ENCODE data around the gene PPP1R13L.

DNA sequence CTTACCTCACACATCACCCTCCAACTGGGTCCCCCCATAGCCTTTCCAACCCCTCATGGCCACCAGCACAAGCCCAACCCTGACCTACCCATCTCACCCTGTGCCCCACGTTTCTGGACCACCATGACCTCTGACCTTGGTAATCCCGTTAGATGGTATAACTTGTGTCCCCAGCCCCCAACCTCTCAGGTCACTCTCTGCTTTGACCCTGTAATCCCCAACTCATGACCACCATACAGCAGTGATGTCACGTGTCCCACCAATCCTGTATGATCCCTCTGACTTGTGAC, 55.8 kb downstream of the PPP1R13L start:
- TF ChIP-seq, protein P1, sequence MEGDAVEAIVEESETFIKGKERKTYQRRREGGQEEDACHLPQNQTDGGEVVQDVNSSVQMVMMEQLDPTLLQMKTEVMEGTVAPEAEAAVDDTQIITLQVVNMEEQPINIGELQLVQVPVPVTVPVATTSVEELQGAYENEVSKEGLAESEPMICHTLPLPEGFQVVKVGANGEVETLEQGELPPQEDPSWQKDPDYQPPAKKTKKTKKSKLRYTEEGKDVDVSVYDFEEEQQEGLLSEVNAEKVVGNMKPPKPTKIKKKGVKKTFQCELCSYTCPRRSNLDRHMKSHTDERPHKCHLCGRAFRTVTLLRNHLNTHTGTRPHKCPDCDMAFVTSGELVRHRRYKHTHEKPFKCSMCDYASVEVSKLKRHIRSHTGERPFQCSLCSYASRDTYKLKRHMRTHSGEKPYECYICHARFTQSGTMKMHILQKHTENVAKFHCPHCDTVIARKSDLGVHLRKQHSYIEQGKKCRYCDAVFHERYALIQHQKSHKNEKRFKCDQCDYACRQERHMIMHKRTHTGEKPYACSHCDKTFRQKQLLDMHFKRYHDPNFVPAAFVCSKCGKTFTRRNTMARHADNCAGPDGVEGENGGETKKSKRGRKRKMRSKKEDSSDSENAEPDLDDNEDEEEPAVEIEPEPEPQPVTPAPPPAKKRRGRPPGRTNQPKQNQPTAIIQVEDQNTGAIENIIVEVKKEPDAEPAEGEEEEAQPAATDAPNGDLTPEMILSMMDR (IDR thresholded peaks at IDR 0.05): no peak
- TF ChIP-seq ZNF263 (CRISPR knock-in tag; IDR thresholded peaks at IDR 0.05; ENCODE audit: low read depth) (no peak), JUN (CRISPR knock-in tag; IDR thresholded peaks at IDR 0.05) (no peak), CREM (CRISPR knock-in tag; IDR thresholded peaks at IDR 0.05) (no peak), CREB1 (CRISPR knock-in tag; IDR thresholded peaks at IDR 0.05) (no peak), FOXK1 (CRISPR knock-in tag; IDR thresholded peaks at IDR 0.05) (no peak), ETV6 (CRISPR knock-in tag; IDR thresholded peaks at IDR 0.05) (no peak)
- TF ChIP-seq, protein P2, sequence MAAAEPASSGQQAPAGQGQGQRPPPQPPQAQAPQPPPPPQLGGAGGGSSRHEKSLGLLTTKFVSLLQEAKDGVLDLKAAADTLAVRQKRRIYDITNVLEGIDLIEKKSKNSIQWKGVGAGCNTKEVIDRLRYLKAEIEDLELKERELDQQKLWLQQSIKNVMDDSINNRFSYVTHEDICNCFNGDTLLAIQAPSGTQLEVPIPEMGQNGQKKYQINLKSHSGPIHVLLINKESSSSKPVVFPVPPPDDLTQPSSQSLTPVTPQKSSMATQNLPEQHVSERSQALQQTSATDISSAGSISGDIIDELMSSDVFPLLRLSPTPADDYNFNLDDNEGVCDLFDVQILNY (CRISPR knock-in tag; IDR thresholded peaks at IDR 0.05): no peak
- TF ChIP-seq, protein P3, sequence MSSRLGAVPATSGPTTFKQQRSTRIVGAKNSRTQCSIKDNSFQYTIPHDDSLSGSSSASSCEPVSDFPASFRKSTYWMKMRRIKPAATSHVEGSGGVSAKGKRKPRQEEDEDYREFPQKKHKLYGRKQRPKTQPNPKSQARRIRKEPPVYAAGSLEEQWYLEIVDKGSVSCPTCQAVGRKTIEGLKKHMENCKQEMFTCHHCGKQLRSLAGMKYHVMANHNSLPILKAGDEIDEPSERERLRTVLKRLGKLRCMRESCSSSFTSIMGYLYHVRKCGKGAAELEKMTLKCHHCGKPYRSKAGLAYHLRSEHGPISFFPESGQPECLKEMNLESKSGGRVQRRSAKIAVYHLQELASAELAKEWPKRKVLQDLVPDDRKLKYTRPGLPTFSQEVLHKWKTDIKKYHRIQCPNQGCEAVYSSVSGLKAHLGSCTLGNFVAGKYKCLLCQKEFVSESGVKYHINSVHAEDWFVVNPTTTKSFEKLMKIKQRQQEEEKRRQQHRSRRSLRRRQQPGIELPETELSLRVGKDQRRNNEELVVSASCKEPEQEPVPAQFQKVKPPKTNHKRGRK (CRISPR knock-in tag; IDR thresholded peaks at IDR 0.05; ENCODE audit: borderline replicate concordance): no peak
- TF ChIP-seq, protein P4, sequence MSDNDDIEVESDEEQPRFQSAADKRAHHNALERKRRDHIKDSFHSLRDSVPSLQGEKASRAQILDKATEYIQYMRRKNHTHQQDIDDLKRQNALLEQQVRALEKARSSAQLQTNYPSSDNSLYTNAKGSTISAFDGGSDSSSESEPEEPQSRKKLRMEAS (CRISPR knock-in tag; IDR thresholded peaks at IDR 0.05): no peak

Measured in WTC11 (cell line).